ENCODE data around the gene CDH6.

Gene CDH6

GRCh38 chr5:31244921-31245320 lies 51.4 kb downstream of the CDH6 start:
- no peak overlapping the region for H3K4me3 ChIP-seq (ENCODE audit: low read depth, low read length)

GRCh38 chr5:31247381-31247780 lies 53.9 kb downstream of the CDH6 start:
- no peak overlapping the region for H3K4me3 ChIP-seq (ENCODE audit: low read depth, low read length)

- no peak overlapping the region for H3K4me3 ChIP-seq (ENCODE audit: low read depth, low read length)
These were observed 56.7 kb downstream of the CDH6 start for GRCh38 chr5:31250201-31250600.

GRCh38 chr5:31251032-31251431 lies 57.5 kb downstream of the CDH6 start:
- no peak overlapping the region for H3K4me3 ChIP-seq (ENCODE audit: low read depth, low read length)

GRCh38 chr5:31255041-31255440 lies 61.6 kb downstream of the CDH6 start:
- H3K4me3 ChIP-seq (ENCODE audit: low read depth, low read length): no peak overlapping the region

- no peak overlapping the region for H3K4me3 ChIP-seq (ENCODE audit: low read depth, low read length)
These were observed 74.8 kb downstream of the CDH6 start for GRCh38 chr5:31268256-31268655.

GRCh38 chr5:31268686-31269085 lies 75.2 kb downstream of the CDH6 start:
- H3K4me3 ChIP-seq (ENCODE audit: low read depth, low read length): no peak overlapping the region

GRCh38 chr5:31269259-31269658 lies 75.8 kb downstream of the CDH6 start:
- H3K4me3 ChIP-seq (ENCODE audit: low read depth, low read length): no peak overlapping the region

GRCh38 chr5:31270396-31270795 lies 76.9 kb downstream of the CDH6 start:
- no peak overlapping the region for H3K4me3 ChIP-seq (ENCODE audit: low read depth, low read length)

GRCh38 chr5:31271567-31271966 lies 78.1 kb downstream of the CDH6 start:
- H3K4me3 ChIP-seq (ENCODE audit: low read depth, low read length): no peak overlapping the region

GRCh38 chr5:31273161-31273560 lies 79.7 kb downstream of the CDH6 start:
- H3K4me3 ChIP-seq (ENCODE audit: low read depth, low read length): no peak overlapping the region

- no peak overlapping the region for H3K4me3 ChIP-seq (ENCODE audit: low read depth, low read length)
These were observed 80.3 kb downstream of the CDH6 start for GRCh38 chr5:31273631-31274378.

- H3K4me3 ChIP-seq (ENCODE audit: low read depth, low read length): no peak overlapping the region
These were observed 86.7 kb downstream of the CDH6 start for GRCh38 chr5:31280210-31280609.

- H3K4me3 ChIP-seq (ENCODE audit: low read depth, low read length): no peak overlapping the region
These were observed 89.8 kb downstream of the CDH6 start for GRCh38 chr5:31283326-31283725.

GRCh38 chr5:31285025-31285424 lies 91.5 kb downstream of the CDH6 start:
- no peak overlapping the region for H3K4me3 ChIP-seq (ENCODE audit: low read depth, low read length)

GRCh38 chr5:31287985-31288384 lies 94.5 kb downstream of the CDH6 start:
- H3K4me3 ChIP-seq (ENCODE audit: low read depth, low read length): no peak overlapping the region

GRCh38 chr5:31289429-31289828 lies 95.9 kb downstream of the CDH6 start:
- no peak overlapping the region for H3K4me3 ChIP-seq (ENCODE audit: low read depth, low read length)

GRCh38 chr5:31291323-31291854 lies 97.9 kb downstream of the CDH6 start:
- H3K4me3 ChIP-seq (ENCODE audit: low read depth, low read length): no peak overlapping the region

GRCh38 chr5:31300501-31300900 lies 107.0 kb downstream of the CDH6 start:
- no peak overlapping the region for H3K4me3 ChIP-seq (ENCODE audit: low read depth, low read length)

GRCh38 chr5:31301833-31302232 lies 108.3 kb downstream of the CDH6 start:
- no peak overlapping the region for H3K4me3 ChIP-seq (ENCODE audit: low read depth, low read length)

- H3K4me3 ChIP-seq (ENCODE audit: low read depth, low read length): no peak overlapping the region
These were observed 110.2 kb downstream of the CDH6 start for GRCh38 chr5:31303688-31304087.

GRCh38 chr5:31317665-31318064 lies 124.2 kb downstream of the CDH6 start:
- no peak overlapping the region for H3K4me3 ChIP-seq (ENCODE audit: low read depth, low read length)

- H3K4me3 ChIP-seq (ENCODE audit: low read depth, low read length): no peak overlapping the region
These were observed 125.8 kb downstream of the CDH6 start for GRCh38 chr5:31319335-31319734.

Data from iPS-11a (cell line).